ENCODE results near the gene NEURL4. TPM values are rescaled to one million over a fixed set of nuclear protein-coding genes. Genes with fewer than 3 reads are reported as not detected.
A peak's percentile ranks its signal among the peaks of the same experiment; 100 is the strongest.

NEURL4 gene
- total RNA-seq, 4 donors from 2014 or later, result 12.4 to 64.7 (median 34.1) TPM

- Histone ChIP-seq H3K27me3 (peaks cover 0 to 6% of the 10 kb centered on the region in 2 donors), H3K4me3 (no peak overlapping the region), H3K27ac (peak overlapping the region; percentile 7 to 67), H3K9me3 (no peaks in the 10 kb centered on the region), H3K4me1 (peaks cover 0 to 27% of the 10 kb centered on the region in 2 donors), H3K36me3 (no peaks in the 10 kb centered on the region)
- no peak for TF ChIP-seq POLR2A (IDR thresholded peaks at IDR 0.05)
- no peak for DNase-seq
- intact Hi-C loops (cut with DNase I; ENCODE audit: low total_unique reads), result loop anchor here (2.0 to 10.0 kb wide), 2 partner anchors 15 to 241 kb away; partner anchors contain the start of gene SLC2A4
Measured at GRCh38 chr17:7295230-7296180, 33.6 kb downstream of the NEURL4 start.

DNA sequence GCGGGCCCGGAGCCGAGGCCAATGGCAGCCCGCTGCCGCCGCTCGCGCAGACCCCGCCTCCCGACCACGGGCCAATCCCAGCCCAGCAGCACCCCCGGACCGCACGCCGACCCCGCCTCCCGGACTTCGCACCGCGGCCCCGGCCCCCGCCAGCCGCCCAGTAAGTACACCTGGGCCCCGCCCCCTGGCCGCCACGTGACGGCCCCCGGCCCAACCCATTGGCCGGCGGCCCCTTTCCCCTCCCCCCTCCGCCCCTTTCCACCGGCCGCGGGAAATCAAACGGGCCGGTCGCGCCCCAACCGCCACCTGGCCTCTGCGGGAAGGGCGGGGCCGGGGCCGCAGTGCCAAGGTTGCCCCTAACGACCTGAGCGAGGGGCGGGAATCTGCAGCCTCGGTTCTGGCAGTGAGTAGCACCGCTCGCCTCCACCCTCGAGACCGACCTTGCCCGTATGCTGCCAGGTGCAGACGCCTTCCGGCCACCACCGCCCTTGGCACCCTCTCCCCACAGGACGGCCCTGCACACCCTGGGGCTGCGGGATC is 34.5 kb downstream of the NEURL4 start, which contains the start of gene YBX2:
Gene YBX2 (minus strand): TSS at position 26 of the 540 bp plus-strand sequence. CDS start 139 bp downstream, outside the sequence.
- TF ChIP-seq POLR2A (IDR thresholded peaks at IDR 0.05), result no peak
- TF ChIP-seq CTCF (IDR thresholded peaks at IDR 0.05), result no peak
- H3K9me3 ChIP-seq, result no peaks in the 10 kb centered on the region
- peak in 1 of 2 donors; percentile 61 for DNase-seq
- no peaks in the 10 kb centered on the region for H3K36me3 ChIP-seq
- H3K27me3 ChIP-seq, result peaks cover 0 to 6% of the 10 kb centered on the region in 2 donors
- H3K4me3 ChIP-seq, result peak within 1 kb of the TSS in 1 of 2 donors; percentile 19
- intact Hi-C loops (cut with DNase I; ENCODE audit: low total_unique reads), result loop anchor here (10.0 kb wide), 1 partner anchor 240 kb away; no protein-coding TSS in a partner anchor
- peaks cover 0 to 27% of the 10 kb centered on the region in 2 donors for H3K4me1 ChIP-seq
- H3K27ac ChIP-seq, result peak within 1 kb of the TSS in 1 of 2 donors; percentile 67

DNA sequence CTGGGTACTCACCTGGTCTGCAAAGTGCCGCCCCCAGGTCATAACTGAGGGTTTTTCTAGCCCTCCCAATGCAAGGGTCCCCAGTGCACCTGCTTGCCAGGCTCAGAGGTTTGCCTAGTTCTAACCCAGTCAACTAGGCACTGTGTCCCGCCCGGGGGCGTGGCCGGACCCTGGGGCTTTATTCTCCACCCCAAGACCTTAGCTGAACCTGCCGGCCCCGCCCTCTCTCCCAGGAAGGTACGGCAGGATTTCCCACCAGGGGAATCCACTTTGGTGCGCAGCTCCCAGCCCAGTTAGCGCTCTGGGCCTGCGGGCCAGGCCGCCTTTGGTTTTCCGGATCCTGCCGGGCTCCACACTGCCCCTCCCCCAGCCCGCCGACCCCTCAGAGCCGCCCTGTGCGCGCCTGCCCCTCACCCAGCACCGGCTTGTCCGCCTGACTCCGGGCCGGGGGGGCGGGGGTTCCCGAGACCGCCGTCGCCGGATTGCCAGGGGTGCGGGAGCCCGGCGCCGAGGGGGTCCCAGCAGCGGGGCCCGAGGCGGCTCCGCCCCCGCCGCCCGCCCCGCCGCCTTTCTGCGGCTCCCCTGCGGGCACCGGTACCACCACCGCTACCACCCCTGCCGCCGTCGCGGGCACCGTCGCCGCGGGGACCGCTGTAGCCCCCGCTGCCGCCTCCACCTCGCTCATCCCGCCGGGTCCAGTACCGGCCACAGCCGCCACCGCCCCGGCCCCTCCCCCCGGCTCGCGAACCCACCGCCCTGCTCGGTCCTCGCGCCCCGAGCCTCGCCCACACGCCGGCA is 35.1 kb downstream of the NEURL4 start:
- Histone ChIP-seq H3K36me3 (no peaks in the 10 kb centered on the region), H3K4me3 (peak overlapping the region in 1 of 2 donors; percentile 19), H3K27me3 (peaks cover 0 to 6% of the 10 kb centered on the region in 2 donors), H3K27ac (no peak overlapping the region), H3K9me3 (no peaks in the 10 kb centered on the region), H3K4me1 (peaks cover 0 to 27% of the 10 kb centered on the region in 2 donors)
- no peak for DNase-seq
- TF ChIP-seq CTCF (IDR thresholded peaks at IDR 0.05) (no peak), POLR2A (IDR thresholded peaks at IDR 0.05) (no peak)
- intact Hi-C loops (cut with DNase I; ENCODE audit: low total_unique reads), result loop anchor here (10.0 kb wide), 1 partner anchor 239 kb away; no protein-coding TSS in a partner anchor

DNA sequence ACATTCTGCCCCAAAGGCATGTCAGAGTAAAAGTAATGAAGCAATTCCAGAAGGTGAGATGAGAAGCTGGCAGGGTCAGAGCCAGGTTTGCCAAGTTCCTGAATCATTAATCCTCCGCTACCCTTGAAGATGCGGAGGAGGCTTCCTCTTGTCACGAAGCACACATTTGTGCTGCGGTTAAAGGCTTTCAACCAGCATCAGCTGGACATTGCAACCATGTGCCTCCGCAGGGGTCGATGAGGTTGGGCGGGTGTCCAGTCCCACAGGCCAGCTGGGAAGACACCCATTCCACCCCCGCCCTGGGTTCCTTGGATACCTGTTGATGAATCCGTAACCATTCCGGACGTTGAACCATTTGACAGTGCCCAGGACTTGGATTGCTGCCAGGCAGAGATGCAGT is 36.0 kb downstream of the NEURL4 start:
- Histone ChIP-seq H3K27ac (peak overlapping the region in 1 of 2 donors; percentile 13), H3K9me3 (no peaks in the 10 kb centered on the region), H3K27me3 (peaks cover 0 to 6% of the 10 kb centered on the region in 2 donors), H3K36me3 (no peaks in the 10 kb centered on the region), H3K4me3 (no peak overlapping the region), H3K4me1 (peaks cover 0 to 27% of the 10 kb centered on the region in 2 donors)
- DNase-seq, result no peak
- TF ChIP-seq CTCF (IDR thresholded peaks at IDR 0.05) (no peak), POLR2A (IDR thresholded peaks at IDR 0.05) (no peak)
- intact Hi-C loops (cut with DNase I; ENCODE audit: low total_unique reads), result loop anchor here (10.0 kb wide), 1 partner anchor 238 kb away; no protein-coding TSS in a partner anchor

- TF ChIP-seq POLR2A (IDR thresholded peaks at IDR 0.05) (no peak), CTCF (IDR thresholded peaks at IDR 0.05) (no peak)
- DNase-seq, result no peak
- Histone ChIP-seq H3K4me3 (no peak overlapping the region), H3K36me3 (no peaks in the 10 kb centered on the region), H3K27ac (peak overlapping the region in 1 of 2 donors; percentile 13), H3K9me3 (no peaks in the 10 kb centered on the region), H3K27me3 (peaks cover 0 to 6% of the 10 kb centered on the region in 2 donors), H3K4me1 (peaks cover 0 to 27% of the 10 kb centered on the region in 2 donors)
- intact Hi-C loops (cut with DNase I; ENCODE audit: low total_unique reads), result loop anchor here (10.0 kb wide), 1 partner anchor 238 kb away; no protein-coding TSS in a partner anchor
Measured at GRCh38 chr17:7292729-7293128, 36.4 kb downstream of the NEURL4 start.
